Activated CD4-positive, alpha-beta T cell treated with anti-CD3 and anti-CD28 coated beads for 24 hours (primary cell): ENCODE results near the gene GSTM1.
"Not testable (repeated sequence)": the region's sequence is repeated elsewhere in the genome, so short reads cannot be mapped to it uniquely, and the experiment has no call there.

Experiments used
- DNase-seq, 2 donors: peaks; one replicate each; pipeline ENCODE4 v3.0.0-alpha.2; 2020; ENCODE audit warnings: low read depth in 2 of 2

GSTM1 gene

DNA sequence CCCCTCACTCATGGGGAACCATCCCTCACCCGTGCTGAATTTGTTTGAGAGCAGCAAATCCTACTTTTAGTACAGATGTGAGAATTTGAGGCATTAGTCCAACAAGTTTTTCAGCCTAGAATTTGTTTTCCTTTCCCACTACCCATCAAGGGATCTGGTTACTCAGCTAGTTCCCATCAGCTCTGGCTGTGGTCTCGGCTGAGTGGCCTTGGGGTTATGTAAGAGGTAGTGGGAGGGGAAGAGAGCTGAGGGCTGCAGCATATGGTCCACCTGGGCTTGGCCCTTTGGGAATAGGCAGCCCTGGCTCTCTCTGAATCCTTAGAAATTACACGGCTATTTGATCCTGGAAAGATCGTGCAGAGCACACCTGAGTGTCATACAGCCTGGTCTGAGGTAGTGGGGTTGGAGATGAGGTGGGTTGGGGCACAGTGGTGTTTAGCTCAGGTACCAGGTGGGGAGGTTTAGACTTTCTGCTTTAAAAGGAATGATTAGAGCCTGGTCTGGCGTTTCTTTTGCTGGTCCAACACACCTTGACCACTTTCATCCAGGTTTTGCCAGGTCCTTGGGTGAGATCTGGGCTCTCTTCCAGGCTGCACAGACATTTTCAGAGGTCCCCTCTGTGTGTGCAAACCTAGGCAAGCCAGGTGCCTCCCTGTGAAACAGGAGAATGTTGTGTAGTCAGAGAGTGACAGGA lies 27.5 kb upstream of the GSTM1 start:
- no peak for DNase-seq

DNA sequence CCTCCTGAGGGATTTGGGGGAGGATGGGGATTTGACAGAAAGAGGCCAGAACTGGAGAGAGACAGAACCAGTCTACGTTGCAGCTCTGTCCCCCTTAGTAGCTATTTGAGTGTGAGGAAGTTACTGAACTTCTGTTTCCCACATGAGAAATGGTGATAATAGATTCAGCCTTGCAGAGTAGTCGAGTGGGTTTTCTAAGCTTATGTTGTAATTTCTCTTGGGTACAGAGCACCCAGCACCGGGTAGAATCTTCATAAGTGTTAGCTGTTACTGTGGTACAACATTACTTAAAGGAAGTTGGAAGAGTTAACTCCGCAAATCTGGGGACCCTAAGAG lies 27.0 kb upstream of the GSTM1 start:
- DNase-seq = not testable (repeated sequence)

DNA sequence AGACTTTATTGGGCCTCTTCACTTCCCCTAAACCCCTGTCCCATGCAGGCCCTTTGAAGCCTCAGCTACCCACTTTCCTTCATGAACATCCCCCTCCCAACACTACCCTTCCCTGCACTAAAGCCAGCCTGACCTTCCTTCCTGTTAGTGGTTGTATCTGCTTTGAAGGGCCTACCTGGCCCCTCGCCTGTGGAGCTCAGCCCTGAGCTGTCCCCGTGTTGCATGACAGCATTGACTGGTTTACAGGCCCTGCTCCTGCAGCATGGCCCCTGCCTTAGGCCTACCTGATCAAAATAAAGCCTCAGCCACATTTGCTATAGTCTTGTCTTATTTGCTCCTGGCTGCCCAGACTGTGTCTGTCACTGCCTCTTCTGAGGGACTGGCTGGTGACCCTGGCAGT lies 26.2 kb upstream of the GSTM1 start:
- DNase-seq = no peak

DNA sequence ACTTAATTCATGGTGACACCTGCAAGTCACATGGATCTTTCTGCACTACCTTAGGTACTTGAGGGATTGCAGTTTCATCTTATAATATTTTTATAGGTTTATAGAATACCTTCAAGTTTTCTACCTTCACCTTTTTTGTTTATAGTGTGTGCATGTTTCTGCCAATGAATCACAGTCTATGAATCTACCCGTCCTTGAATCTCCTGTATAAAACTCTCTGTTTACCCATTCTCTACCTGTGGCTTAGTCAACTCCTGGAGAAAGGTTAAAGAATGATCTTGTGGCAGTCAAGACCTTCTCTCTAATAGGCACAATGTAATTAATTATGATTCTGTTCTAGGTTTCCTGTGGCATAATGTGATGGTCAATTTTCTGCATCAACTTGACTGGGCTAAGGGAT lies 22.9 kb upstream of the GSTM1 start:
- no peak for DNase-seq

DNA sequence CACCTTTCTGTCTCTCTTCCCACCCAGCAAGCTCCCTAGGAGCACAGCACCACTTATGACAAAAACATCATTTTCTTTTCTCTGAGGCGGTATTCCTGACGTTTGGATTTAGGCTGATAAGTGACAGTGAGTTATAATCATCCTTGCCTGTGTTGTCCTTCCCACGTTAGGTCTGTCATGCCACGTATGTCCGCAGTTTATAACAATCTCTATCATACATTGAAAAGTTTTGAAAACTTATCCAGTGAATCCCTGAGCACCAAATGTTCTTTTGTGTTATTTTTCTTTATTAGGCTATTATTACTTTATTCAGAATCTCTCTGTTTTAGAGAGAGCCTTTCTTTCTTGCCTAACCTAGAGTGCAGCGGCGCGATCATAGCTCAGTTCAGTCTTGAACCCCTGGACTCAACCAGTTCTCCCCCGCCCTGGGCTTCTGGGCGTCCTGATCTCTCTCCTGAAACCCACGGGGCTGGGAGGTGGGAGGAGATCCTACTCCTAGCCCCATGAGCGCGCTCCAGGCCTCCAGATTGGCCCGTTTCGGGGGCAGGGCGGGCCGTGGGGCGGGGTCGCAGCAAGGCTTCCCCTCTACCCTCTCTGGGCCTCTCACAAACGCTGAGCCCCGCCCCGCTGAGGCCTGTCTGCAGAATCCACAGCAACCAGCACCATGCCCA lies 20.0 kb upstream of the GSTM1 start, which contains the start of gene GSTM2:
Gene GSTM2 (plus strand): TSS at position 606 of the 671 bp plus-strand sequence. CDS start 59 bp downstream, at position 665.
- peak; percentile 76 to 80 for DNase-seq

DNA sequence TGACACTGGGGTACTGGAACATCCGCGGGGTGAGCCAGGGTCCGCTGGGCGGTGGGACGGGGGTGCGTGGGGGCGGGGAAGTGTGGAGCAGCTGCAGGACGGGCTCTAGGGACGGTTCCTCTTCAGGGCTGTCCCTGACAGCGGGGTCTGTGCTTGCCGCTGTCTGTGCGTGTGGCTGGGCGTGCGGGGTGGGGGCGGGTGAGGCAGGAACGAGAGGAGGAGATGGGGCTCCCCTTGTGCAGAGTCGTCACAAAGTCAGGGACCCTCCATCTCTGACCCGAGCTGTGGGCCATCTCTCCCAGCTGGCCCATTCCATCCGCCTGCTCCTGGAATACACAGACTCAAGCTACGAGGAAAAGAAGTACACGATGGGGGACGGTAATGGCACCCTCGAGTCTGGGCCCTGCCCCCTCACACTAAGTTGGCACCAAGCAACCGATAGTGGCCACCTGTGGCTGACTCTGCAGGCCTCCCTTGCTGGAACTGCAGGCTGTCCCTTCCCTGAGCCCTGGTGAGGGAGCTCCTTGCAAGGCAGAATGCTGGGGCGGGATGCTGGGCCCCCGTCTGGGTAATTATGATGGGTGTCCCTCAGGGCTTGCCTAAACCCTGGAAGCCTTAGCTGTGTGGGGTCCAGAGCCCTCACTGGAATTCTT lies 19.4 kb upstream of the GSTM1 start:
- DNase-seq = no peak

DNA sequence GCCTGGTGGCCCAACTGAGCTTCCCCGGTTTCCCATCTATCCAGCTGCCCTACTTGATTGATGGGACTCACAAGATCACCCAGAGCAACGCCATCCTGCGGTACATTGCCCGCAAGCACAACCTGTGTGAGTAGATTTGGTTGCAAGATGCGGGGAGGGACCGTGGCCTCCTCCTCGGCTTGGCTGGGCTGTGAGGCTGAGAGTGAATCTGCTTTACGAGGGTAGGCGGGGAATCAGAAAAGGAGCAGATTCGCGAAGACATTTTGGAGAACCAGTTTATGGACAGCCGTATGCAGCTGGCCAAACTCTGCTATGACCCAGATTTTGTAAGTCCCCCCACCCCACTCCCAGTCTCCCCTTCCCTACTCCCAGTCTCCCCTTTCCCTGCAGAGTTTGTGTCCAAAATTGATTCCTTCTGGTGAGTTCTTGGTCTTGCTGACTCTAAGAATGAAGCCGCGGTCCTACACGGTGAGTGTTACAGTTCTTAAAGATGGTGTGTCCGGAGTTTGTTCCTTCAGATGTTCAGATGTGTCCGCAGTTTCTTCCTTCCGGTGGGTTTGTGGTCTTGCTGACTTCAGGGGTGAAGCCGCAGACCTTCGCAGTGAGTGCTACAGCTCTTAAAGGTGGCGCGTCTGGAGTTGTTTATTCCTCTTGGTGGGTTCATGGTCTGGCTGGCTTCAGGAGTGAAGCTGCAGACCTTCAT lies 18.2 kb upstream of the GSTM1 start:
- DNase-seq = no peak

DNA sequence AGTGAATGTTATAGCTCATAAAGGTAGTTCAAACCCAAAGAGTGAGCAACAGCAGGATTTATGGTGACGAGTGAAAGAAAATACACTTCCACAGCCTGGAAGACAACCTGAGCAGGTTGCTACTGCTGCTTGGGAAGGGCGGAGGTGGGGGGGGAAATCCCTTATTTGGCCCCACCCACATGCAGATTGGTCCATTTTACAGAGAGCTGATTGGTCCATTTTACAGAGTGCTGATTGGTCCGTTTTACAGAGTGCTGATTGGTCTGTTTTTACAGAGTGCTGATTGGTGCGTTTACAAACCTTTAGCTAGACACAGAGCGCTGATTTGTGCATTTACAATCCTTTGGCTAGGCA lies 17.7 kb upstream of the GSTM1 start:
- not testable (repeated sequence) for DNase-seq

DNA sequence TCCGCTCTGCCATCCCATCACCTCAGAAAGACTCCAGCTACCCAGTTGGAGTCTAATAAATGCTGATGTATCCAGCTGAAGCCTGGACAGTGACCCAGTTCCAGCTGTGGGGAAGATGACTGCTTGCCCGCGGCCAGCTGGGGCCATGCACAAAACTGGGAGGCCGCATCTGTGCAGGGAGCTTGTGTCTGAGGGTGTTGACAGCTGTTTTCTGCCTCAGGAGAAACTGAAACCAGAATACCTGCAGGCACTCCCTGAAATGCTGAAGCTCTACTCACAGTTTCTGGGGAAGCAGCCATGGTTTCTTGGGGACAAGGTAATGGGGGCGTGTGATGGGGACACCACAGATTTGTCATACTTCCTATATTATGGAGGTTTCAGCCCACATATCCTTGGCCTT lies 16.6 kb upstream of the GSTM1 start:
- DNase-seq = no peak

DNA sequence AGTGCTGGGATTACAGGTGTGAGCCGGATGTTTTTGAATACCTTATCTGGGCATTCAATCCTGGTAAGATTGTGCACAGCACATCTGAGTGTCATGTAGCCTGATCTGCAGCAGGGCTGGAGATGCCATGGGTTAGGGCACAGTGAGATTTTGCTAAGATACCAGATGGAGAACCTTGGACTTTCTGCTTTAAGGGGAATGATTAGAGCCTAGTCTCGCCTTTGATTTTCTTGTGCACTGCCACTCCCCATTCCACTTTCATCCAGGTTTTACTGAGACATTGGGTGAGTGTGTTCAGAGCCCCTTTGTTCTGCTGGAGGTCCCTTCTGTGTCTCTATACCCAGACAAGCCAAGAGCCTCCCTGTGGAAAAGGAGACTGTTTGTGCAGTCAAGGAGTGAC lies 13.8 kb upstream of the GSTM1 start:
- not testable (repeated sequence) for DNase-seq

DNA sequence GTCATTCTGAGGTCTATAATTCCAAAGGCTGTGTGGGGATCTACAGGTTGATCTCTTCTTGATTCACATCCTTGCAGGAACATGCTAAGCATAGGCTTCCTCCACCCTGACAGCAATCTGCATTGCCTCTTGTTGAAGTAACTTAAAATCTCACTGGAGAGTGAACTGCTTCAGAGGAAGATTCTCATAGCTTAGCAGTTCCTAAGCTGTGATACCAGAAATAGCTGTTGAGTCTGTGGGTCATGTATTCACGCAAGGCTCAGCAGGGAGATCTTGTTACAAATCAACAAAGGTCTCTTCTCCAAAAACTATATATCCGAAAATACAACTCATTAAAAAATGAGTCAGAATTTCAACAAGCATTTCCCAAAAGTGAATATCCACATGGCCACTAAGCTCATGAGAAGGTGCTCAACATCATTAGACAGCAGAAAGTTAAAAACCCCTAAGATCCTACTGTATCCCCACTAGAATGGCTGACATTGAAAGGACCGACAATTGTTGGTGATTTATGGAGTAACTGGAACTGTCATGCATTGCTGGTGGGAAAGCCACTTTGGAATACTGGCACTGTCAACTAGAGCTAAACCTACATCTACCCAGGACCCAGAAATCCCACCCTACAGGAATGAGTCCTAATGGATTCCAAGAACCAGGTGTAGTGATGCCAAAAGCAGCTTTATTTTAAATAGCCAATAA lies 10.8 kb upstream of the GSTM1 start:
- DNase-seq = not testable (repeated sequence)

DNA sequence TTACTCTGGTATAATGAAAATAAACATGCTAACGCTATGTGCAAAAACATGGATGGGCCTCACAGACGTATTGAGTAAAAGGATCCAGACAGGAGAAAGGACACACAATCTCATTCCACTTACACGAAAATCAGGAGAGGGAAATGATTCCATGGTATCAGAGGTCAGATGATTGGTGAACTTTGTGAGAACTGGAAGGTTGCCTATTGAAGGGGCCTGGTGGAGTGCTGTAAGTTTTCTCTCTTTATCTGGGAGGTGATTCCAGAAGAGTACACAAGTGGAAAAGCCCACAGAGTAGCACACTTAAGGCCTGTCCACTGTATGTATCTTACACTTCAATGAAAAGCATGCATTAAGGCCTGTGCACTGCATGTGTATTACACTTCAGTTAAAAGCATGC lies 10.2 kb upstream of the GSTM1 start:
- no peak for DNase-seq

DNA sequence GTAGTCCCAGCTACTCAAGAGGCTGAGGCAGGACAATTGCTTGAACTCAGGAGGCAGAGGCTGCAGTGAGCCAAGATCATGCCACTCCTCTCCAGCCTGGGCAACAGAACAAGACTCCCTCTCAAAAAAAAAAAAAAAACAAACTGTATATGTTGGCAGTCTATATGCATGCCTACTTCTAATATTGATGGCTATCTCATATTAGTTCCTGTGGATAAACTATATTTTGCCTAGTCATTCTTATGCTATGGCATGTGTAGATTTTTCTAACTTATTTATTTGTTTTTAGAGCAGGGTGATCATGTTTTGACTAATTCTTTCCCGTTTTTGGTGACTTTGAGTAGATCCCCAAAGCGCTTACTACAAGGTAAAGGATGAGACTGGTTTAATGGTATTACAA lies 9.0 kb upstream of the GSTM1 start:
- not testable (repeated sequence) for DNase-seq

DNA sequence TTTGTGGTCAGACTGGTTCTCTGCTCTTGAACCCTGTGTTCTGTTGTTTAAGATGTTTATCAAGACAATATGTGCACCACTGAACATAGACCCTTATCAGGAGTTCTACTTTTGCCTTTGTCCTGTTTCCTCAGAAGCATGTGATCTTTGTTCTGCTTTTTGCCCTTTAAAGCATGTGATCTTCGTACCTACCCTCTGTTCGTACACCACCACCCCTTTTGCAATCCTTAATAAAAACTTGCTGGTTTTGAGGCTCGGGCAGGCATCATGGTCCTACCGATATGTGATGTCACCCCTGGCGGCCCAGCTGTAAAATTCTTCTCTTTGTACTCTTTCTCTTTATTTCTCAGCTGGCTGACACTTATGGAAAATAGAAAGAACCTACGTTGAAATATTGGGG lies 2.8 kb upstream of the GSTM1 start:
- not testable (repeated sequence) for DNase-seq

DNA sequence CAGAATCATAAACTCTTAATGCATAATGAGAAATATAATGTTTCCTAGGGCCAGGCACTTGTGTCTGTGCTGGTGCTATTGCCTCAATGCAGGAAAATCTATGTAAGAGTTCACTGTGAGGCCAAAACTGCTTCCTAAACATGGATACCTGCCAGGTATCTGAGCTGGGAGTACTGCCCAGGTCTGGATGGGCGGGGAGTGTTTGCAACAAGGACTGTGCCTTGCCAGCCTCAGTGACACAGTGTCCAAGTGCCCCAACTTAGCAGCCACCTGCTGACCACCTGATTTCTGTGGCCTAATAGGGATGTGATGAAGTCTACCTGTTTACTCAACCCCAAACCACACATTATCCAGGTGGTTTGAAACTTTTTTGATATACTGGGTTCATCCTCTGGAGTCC lies 2.2 kb upstream of the GSTM1 start:
- DNase-seq = not testable (repeated sequence)

DNA sequence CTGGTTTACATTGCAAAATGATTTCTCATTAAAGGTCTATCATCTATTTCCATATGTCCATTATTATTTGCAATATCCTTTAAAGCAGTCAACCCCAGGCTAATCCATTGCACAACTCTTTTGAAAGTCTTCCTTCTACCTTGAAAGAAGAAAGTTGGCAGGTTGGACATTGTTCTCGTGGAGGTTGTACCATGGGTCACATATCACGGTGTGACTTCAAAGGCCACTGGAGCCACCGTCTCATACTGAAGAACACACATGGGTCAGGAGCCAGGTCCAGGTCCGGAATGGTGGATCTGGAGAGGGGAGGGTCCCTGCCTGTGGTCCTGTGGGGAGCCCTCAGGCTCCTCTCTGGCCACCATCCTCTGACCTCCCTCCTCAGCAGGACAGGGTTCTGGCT lies 1.7 kb upstream of the GSTM1 start:
- not testable (repeated sequence) for DNase-seq

DNA sequence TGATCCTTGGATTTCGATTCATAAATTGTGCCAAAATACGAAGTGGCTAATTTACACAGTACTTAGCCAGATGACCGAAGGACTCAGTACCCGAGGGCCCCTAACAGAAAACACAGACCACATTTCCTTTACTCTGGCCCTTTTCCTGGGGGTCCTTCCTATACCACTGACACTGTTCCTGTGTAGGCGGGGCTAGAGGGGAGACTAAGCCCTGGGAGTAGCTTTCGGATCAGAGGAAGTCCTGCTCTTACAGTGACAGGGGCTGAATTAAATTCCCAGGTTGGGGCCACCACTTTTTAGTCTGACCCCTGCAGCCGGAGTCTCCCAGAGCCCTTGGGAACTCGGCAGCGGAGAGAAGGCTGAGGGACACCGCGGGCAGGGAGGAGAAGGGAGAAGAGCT lies 508 bp upstream of the GSTM1 start:
- not testable (repeated sequence) for DNase-seq

DNA sequence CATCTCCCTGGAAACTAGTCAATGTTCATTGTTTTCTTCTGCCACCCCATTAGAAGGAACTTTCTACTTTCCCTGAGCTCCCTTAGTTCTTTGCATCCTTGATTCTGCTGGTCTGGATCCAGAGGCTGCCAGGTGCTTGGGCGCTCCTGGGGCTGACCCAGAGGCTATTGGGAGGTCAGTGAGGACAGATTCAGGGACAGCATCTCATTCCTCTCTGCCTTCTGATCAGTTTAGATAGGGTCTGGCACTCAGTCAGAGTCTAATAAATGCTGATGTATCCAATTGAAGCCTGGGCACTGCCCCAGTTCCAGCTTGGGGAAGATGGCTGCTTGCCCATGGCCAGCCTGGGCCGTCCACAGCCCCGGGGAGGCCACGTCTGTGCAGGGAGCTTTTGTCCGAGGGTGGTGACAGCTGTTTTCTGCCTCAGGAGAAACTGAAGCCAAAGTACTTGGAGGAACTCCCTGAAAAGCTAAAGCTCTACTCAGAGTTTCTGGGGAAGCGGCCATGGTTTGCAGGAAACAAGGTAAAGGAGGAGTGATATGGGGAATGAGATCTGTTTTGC lies 2.3 kb downstream of the GSTM1 start:
- no peak for DNase-seq

DNA sequence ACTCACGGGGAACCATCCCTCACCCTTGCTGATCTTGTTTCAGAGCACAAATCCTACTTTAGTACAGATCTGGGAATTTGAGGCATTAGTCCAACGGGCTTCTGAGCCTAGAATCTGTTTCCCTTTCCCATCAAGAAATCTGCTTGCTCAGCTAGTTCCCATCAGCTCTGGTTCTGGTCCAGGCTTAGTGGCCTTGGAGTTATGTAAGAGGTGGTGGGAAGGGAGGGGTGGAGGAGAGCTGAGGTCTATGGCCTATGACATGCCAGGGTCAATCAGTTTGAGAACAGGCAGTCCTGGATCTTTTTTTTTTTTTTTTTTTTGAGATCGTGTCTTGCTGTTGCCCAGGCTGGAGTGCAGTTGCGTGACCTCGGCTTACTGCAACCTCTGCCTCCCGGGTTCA lies 4.1 kb downstream of the GSTM1 start:
- DNase-seq = no peak

DNA sequence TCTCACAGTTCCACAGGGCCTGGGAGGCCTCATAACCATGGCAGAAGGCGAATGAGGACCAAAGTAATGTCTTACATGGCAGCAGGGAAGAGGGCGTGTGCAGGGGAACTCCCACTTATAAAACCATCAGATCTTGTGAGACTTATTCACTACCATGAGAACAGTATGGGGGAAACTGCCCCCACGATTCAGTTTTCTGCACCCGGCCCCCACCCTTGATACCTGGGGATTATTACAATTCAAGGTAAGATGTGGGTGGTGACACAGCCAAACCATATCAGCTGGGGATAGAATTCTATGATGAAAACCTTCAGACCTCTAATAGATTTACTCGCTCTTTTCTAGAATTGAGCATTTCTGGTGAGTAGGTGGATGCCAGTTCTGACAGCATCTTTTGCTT lies 6.8 kb downstream of the GSTM1 start:
- not testable (repeated sequence) for DNase-seq

DNA sequence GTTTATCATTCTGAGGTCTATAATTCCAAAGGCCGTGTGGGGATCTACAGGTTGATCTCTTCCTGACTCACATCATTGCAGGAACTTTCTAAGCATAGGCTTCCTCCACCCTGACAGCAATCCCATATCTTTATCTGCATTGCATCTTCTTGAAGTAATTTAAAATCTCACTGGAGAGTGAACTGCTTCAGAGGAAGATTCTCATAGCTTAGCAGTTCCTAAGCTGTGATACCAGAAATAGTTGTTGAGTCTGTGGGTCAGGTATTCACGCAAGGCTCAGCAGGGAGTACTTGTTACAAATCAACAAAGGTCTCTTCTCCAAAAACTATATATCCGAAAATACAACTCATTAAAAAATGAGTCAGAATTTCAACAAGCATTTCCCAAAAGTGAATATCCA lies 7.5 kb downstream of the GSTM1 start:
- not testable (repeated sequence) for DNase-seq

DNA sequence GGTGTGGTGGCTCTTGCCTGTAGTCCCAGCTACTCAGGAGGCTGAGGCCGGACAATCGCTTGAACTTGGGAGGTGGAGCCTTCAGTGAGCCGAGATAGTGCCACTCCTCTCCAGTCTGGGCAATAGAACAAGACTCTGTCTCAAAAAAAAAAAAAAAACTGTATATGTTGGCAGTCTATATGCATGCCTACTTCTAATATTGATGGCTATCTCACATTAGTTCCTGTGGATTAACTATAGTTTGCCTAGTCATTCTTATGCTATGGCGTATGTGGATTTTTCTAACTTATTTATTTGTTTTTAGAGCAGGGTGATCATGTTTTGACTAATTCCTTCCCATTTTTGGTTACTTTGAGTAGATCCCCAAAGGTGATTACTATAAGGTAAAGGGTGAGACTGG lies 9.4 kb downstream of the GSTM1 start:
- no peak for DNase-seq
